ENCODE results near the gene BEAN1.

GRCh38 chr16:66381585-66382170 lies 45.4 kb upstream of the BEAN1 start:
- TF ChIP-seq EZH2 (IDR thresholded peaks at IDR 0.05; ENCODE audit: borderline replicate concordance, low read depth, low read length, severe bottlenecking) (no peak), CTCF (IDR thresholded peaks at IDR 0.05; ENCODE audit: borderline replicate concordance, extremely low read depth, low read length, poor library complexity, severe bottlenecking) (no peak)
